SJSA1 (cell line): ENCODE data around the gene RAMP2. TPM values are rescaled to one million over a fixed set of nuclear protein-coding genes. Genes with fewer than 3 reads are reported as not detected.

Experiments used
- DNase-seq, 2 experiments: peaks; one replicate each; pipeline ENCODE4 v3.0.0-alpha.2; 2015 to 2020; ENCODE audit warnings: low spot score in 2 of 2, low read depth in 1 of 2
- H3K27ac ChIP-seq: fragments of 250-450 bp; sonication (Bioruptor Pico); 2 replicates; pipeline ENCODE4 v1.5.1; 2020; ENCODE audit warnings: mild to moderate bottlenecking, moderate library complexity
- H3K27me3 ChIP-seq: fragments of 250-450 bp; sonication (Bioruptor Pico); replicated peaks from 2 replicates; pipeline ENCODE4 v1.5.1; 2020; ENCODE audit warnings: mild to moderate bottlenecking, moderate library complexity
- H3K36me3 ChIP-seq: fragments of 250-450 bp; sonication (Bioruptor Pico); 2 replicates; pipeline ENCODE4 v1.5.1; 2020; ENCODE audit warnings: mild to moderate bottlenecking
- H3K4me1 ChIP-seq: fragments of 250-450 bp; sonication (Bioruptor Pico); replicated peaks from 2 replicates; pipeline ENCODE4 v1.6.1; 2021; ENCODE audit warnings: mild to moderate bottlenecking
- H3K4me3 ChIP-seq: fragments of 250-450 bp; sonication (Bioruptor Pico); 2 replicates; pipeline ENCODE4 v1.5.1; 2020; ENCODE audit warnings: mild to moderate bottlenecking
- H3K9me3 ChIP-seq: fragments of 250-450 bp; sonication (Bioruptor Pico); replicated peaks from 2 replicates; pipeline ENCODE4 v1.5.1; 2020; ENCODE audit warnings: mild to moderate bottlenecking
- total RNA-seq: library from RNA; depleted of rRNA; stranded (reverse); fragments of >200 nt; shearing (Covaris generic); gene quantifications from 2 replicates; pipeline ENCODE4 v1.2.3, GENCODE V29; 2014

Gene RAMP2
- total RNA-seq, 1 experiment from 2014 or later = not detected

DNA sequence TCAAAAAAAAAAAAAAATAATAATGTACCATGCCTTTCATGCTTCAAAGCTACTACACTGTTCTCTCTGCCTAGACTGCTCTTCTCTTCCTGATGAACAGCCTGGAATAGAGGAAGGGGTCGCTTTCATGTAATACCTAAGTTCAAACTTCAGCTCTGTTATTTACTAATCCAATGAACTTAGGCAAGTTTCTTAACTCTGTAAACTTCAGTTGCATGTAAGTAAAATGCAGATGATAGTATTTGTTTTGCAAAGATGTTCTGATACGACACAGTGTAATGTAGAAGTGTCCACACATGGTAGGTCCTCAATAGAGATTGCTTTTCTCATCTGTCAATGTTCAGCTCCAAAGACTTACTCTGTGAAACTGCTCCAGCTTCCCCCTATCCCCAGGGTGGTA lies 30.9 kb downstream of the RAMP2 start:
- Histone ChIP-seq H3K9me3 (no peaks in the 10 kb centered on the region), H3K4me3 (no peak overlapping the region), H3K36me3 (0 out of 2 replicates have a peak, but pooled peaks cover 4% of the 10 kb centered on the region), H3K27ac (no peak overlapping the region), H3K27me3 (no peaks in the 10 kb centered on the region), H3K4me1 (no peaks in the 10 kb centered on the region)
- no peak for DNase-seq

DNA sequence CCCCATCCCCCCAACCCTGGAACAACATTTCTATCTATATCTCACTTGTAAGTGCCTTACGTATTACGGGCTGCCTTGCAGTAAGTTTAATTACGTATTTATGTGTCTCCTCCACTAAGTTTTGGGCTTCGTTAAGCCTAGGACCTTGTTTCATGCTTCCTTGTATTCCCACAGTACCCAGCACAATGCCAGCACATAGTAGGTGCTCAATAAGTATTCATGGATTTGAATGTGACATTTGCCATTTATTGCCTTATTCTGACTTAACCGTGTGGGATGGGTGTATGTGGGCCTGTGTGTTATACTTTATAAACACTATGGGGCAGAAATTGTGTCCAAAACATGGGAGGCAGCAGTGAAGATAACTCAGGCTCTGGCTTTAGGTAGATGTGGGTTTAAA lies 31.5 kb downstream of the RAMP2 start:
- DNase-seq = no peak

DNA sequence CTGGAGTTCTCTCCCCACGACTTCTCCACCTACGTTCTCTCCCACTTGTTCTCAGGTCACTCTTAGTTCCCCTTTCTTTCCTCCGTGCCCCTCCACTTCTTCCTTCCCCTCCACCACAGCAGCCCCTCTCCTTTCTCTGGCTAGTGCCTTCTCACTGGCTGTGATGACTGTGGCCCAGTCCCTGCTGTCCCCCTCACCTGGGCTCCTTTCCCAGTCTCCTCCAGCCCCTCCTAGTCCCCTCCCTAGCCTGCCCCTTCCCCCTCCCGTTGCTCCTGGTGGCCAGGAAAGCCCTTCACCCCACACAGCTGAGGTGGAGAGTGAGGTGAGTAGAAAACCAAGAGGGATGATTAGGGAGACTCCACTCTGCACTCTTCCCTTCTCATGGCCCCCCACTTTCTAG lies 34.0 kb downstream of the RAMP2 start:
- no peak overlapping the region for H3K4me3 ChIP-seq
- peaks cover 14% of the 10 kb centered on the region; the same call in 1 of the 2 replicates for H3K36me3 ChIP-seq
- no peaks in the 10 kb centered on the region for H3K9me3 ChIP-seq

More for the DNA sequence above, 31.5 kb downstream of the RAMP2 start:
- H3K27me3 ChIP-seq = no peaks in the 10 kb centered on the region
- H3K9me3 ChIP-seq = no peaks in the 10 kb centered on the region
- H3K27ac ChIP-seq = no peak overlapping the region
- H3K4me3 ChIP-seq = no peak overlapping the region
- peaks cover 5% of the 10 kb centered on the region for H3K4me1 ChIP-seq
- peaks cover 9% of the 10 kb centered on the region; the same call in 1 of the 2 replicates for H3K36me3 ChIP-seq

DNA sequence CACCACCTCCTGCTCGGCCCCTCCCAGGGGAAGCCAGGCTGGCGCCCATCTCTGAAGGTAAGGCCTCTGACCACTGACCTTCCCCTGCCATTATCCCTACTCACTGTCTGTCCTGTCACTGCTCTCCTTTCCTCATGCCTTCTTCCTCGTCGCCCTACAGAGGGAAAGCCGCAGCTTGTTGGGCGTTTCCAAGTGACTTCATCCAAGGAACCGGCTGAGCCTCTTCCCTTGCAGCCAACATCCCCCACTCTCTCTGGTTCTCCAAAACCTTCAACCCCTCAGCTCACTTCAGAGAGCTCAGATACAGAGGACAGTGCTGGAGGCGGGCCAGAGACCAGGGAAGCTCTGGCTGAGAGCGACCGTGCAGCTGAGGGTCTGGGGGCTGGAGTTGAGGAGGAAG lies 34.4 kb downstream of the RAMP2 start:
- Histone ChIP-seq H3K27ac (no peak overlapping the region), H3K27me3 (no peaks in the 10 kb centered on the region), H3K36me3 (peaks cover 14% of the 10 kb centered on the region; the same call in 1 of the 2 replicates), H3K4me1 (peaks cover 16% of the 10 kb centered on the region), H3K4me3 (no peak overlapping the region), H3K9me3 (no peaks in the 10 kb centered on the region)
- DNase-seq = no peak

More for the DNA sequence above, 34.0 kb downstream of the RAMP2 start:
- no peak for DNase-seq
- peaks cover 16% of the 10 kb centered on the region for H3K4me1 ChIP-seq
- no peak overlapping the region for H3K27ac ChIP-seq
- H3K27me3 ChIP-seq = no peaks in the 10 kb centered on the region

DNA sequence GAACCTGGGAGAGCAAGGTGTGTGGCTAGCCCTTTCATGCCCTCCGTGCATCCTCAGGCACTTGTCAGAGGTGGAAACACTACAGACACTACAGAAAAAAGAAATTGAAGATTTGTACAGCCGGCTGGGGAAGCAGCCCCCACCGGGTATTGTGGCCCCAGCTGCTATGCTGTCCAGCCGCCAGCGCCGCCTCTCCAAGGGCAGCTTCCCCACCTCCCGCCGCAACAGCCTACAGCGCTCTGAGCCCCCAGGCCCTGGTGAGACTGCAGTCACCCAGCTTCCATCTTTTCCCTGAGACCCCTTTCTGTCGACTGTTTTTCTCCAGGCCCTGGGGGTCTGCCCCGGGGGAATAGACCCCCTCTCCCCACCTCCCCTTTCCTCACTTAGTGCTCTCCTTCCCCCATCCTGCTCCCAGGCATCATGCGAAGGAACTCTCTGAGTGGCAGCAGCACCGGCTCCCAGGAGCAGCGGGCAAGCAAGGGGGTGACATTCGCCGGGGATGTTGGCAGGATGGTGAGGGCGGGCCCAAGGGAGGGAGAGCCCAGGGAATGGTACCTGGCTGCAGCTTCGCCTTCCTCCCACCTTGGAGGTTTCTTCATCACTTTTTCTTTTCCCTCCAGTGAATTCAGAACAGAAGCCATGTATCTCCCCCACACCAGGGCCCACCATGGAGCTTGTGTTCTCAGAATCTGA lies 35.2 kb downstream of the RAMP2 start:
- Histone ChIP-seq H3K27ac (no peak overlapping the region), H3K36me3 (peaks cover 14% of the 10 kb centered on the region; the same call in 1 of the 2 replicates), H3K4me1 (peaks cover 16% of the 10 kb centered on the region), H3K9me3 (no peaks in the 10 kb centered on the region), H3K4me3 (no peak overlapping the region), H3K27me3 (no peaks in the 10 kb centered on the region)
- DNase-seq = no peak

DNA sequence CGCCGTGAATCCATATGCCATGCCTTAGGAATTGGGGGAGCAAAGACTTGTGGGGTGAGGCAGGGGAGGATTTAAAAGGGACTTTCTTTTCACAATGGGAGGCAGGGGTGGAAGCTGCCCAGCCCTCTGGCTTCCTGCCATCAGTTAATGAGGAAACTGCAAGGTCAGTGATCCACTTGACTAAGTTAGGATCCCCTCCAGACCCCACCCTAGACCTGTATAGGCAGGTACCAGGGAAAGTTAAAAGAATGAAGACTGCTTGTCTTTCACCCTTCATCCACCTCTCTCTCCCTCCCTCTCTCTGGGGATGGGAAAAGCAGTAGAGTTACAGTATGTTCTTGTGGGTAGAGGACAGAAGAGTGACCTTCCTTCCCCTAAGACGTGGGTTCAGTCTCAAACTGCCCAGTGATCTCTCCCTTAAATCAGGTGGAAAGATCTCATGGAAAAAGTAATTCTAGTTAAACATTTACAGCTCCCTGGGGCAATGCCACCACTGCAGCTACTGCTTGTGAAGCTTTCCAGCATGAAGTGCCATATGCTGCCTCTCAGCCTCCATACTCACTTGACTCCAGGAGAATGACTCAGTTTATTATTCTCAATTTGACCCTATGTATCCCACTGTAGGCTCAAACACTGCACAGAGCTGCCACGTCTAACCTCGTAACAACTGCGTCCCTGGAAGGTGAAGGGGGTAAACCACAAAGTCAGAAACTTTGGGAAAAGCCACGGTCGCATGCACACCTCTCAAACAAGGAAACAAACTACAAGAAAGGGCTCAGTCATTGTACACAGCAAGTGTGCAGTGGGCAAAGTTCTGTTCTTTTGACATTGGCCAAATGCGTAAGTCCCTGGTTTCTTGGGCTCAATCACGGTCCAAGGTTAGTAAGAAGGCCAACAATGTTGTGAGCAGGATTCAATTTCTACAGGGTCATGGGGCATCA lies 36.3 kb downstream of the RAMP2 start:
- DNase-seq = no peak
- Histone ChIP-seq H3K4me1 (peaks cover 16% of the 10 kb centered on the region), H3K27ac (no peak overlapping the region), H3K36me3 (peaks cover 14% of the 10 kb centered on the region; the same call in 1 of the 2 replicates), H3K4me3 (peak overlapping the region; percentile 69), H3K27me3 (no peaks in the 10 kb centered on the region), H3K9me3 (no peaks in the 10 kb centered on the region)

DNA sequence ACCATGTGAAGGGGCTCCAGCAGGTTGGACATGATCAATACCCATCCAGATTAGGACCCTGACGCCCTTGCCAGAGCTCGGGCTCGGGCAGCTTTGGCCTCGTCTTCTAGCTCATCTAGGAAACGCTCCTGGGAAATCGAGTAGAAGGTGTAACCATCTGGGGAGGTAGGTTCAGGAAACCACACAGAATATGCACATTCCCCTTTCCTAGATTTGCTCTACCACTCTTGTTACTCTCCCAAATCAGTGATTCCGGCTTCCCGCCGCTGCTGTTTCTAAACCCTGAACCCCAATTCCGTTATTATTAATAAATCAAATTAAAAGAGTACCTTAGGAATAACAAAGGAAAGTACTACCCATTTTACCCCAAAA lies 37.0 kb downstream of the RAMP2 start:
- H3K9me3 ChIP-seq = no peaks in the 10 kb centered on the region
- no peak for DNase-seq
- H3K27ac ChIP-seq = peak overlapping the region; percentile 30; the same call in 1 of the 2 replicates
- peaks cover 14% of the 10 kb centered on the region; the same call in 1 of the 2 replicates for H3K36me3 ChIP-seq
- H3K27me3 ChIP-seq = no peaks in the 10 kb centered on the region
- peak overlapping the region; percentile 69 for H3K4me3 ChIP-seq
- H3K4me1 ChIP-seq = peaks cover 16% of the 10 kb centered on the region

DNA sequence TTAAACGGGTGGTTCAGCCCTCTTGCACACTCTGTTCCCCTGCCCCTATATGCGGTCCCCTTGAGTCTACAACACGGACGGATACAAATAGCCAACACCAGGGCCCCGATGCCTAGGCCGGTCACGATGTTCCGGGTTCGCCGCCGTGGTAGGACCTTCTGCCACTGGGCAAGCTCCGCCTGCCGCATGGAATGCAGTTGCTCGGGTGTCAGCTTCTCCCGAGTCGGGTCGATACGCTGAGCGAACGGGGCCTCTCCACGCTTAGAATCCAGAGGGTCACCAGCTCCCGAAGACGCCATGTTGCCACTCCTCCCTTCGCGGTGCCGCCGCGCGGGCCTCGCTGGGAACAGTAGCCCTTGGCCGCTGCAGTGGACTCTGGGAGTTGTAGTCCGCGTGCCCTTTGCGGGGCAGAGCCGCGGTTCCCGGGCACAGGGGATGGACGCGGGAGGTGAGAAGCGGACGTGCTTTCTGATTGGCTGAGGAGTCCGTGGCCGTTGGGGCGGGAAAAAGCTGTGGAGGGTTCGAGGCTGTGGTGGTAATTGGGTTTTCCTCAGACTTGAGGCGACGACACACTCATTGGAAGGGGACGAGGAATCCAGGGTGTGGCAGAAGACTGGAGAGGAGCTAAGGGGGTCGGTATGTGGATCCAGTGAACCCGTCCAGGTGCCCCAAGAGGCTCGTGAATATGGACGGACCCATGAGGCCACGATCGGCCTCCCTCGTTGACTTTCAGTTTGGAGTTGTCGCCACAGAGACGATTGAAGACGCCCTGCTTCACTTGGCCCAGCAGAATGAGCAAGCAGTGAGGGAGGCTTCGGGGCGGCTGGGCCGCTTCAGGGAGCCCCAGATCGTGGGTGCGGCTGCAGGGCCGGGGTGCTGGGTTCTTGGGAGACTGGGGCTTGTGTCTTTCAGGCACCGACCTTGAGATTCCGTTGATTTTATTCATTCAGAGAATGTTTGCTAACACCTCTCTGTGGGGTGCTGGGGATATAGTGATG lies 37.7 kb downstream of the RAMP2 start, which contains the start of the genes CNTD1 and COA3:
Gene CNTD1 (plus strand): TSS at position 479 of the 998 bp plus-strand sequence. CDS start 207 bp downstream, at position 686.
Gene COA3 (minus strand): TSS at position 322 of the 998 bp plus-strand sequence. CDS start 23 bp downstream, at position 299.
- Histone ChIP-seq H3K4me3 (peak within 1 kb of the TSS; percentile 69), H3K4me1 (peaks cover 16% of the 10 kb centered on the region), H3K27ac (peak within 1 kb of the TSS; percentile 30), H3K9me3 (no peaks in the 10 kb centered on the region), H3K27me3 (no peaks in the 10 kb centered on the region), H3K36me3 (peaks cover 14% of the 10 kb centered on the region; the same call in 1 of the 2 replicates)
- DNase-seq = peak; percentile 73 to 87

DNA sequence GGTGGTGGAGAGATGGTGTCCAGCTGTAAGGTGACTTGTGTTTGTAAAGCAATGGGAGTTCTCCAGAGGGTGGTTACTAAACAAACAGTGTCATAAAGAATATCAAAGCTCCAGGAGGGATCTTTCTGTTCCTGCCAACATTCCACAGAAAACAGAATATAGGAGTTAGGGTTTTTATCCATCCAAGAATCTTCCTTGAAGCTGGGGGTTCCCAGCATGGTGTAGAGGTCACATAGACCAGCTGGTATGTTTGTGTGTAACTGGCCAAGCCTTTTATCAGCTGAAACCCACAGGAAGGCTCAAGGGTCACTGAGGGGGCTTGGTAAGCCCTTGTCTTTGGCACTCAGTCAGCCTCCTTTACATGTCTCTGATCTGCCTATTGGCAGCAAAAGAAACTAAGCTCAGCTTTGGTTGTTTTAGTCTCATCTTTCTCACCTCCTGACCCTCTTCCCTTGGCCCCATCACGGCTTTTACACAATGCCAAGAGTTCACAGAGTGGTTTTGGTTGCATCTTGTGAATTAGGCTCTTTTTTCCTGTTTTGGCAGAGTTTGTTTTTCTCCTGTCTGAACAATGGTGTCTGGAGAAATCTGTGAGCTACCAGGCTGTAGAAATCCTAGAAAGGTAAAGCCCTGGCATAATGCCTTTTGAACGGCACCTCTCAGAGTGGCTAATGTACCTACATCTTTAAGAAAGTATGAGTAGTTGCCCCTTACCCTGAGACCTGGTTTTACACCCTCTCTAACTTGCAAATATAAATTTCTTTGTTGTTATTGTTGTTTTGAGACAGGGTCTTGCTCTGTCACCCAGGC lies 42.3 kb downstream of the RAMP2 start:
- DNase-seq = no peak
- Histone ChIP-seq H3K4me3 (no peak overlapping the region), H3K27ac (no peak overlapping the region), H3K4me1 (peaks cover 6% of the 10 kb centered on the region), H3K27me3 (no peaks in the 10 kb centered on the region), H3K9me3 (no peaks in the 10 kb centered on the region), H3K36me3 (peaks cover 2% of the 10 kb centered on the region; the same call in 1 of the 2 replicates)

DNA sequence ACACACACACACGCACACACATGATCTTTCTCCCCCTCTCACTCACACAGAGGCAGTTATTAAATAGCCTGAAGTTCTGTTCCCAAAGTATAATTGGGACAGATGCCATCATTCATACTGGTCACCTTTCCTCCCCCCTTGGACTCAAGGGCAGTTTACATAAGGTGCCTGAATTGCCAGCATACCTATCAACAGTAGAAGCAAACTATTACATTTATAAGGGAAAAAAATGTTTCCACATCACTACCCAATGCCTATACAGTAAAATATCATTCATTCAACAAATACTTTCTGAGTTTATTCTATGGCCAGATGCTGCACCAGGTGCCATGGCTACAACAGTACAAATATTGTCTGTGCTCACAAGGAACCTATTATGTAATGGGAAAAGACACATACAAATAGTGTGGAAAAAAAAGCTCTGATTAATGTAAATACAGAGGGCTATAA lies 43.9 kb downstream of the RAMP2 start:
- DNase-seq = no peak
- Histone ChIP-seq H3K36me3 (peaks cover 8% of the 10 kb centered on the region; the same call in 1 of the 2 replicates), H3K9me3 (no peaks in the 10 kb centered on the region), H3K4me1 (no peaks in the 10 kb centered on the region), H3K27me3 (no peaks in the 10 kb centered on the region), H3K27ac (no peak overlapping the region), H3K4me3 (no peak overlapping the region)

DNA sequence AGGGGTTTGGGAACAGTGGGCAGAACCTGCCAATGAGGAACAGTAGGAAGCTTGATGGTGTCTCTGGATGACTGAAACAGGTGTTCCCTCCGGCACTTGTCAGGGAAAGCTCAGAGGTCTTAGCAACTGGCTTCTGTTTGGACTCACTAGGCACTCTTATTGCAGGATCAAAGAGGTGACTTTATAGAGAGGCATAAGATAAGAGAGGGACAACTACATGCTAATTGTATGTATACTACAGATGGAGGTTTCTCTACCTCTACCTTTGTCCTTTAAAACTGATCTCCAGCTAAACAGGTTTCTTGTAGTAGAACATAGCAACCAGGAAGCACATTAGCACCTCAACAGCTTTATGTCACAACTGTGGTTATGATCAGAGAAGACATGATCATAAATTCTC lies 45.2 kb downstream of the RAMP2 start:
- no peaks in the 10 kb centered on the region for H3K27me3 ChIP-seq
- no peaks in the 10 kb centered on the region for H3K9me3 ChIP-seq
- DNase-seq = no peak
- H3K36me3 ChIP-seq = peaks cover 16% of the 10 kb centered on the region
- H3K4me3 ChIP-seq = no peak overlapping the region
- no peaks in the 10 kb centered on the region for H3K4me1 ChIP-seq
- H3K27ac ChIP-seq = no peak overlapping the region

DNA sequence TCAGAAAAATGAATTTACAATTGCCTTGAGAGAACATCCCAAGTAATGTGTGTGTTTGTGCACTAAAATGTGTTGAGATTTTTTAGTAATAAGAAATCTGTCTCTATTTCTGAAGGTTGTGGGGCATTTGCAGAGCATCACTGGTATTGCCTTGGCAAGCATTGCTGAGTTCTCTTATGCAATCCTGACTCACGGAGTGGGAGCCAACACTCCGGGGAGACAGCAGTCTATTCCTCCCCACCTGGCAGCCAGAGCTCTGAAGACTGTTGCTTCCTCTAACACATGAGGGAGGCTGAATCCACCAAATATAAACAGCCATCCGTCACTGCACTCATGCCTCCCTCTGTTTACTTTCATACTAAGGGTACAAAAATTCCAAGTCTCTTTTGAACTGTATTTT lies 48.2 kb downstream of the RAMP2 start:
- no peak for DNase-seq
- Histone ChIP-seq H3K4me3 (no peak overlapping the region), H3K36me3 (peaks cover 37% of the 10 kb centered on the region), H3K4me1 (peaks cover 2% of the 10 kb centered on the region), H3K27ac (no peak overlapping the region), H3K9me3 (no peaks in the 10 kb centered on the region), H3K27me3 (no peaks in the 10 kb centered on the region)
